H1 (cell line): ENCODE measurements around the gene HIP1. TPM values are rescaled to one million over a fixed set of nuclear protein-coding genes. Genes with fewer than 3 reads are reported as not detected.

Experiments
- CTCF ChIA-PET: fragments of 300-600 bp; sonication (Branson Sonifier 250); formaldehyde crosslinking; loops from one replicate; lab custom pipeline; 2021; ENCODE audit not compliant: partially characterized antibody; lab: Charles Lee
- POLR2A ChIA-PET: fragments of 300-600 bp; sonication (Branson Sonifier 250); formaldehyde crosslinking; loops from one replicate; lab custom pipeline; 2021; ENCODE audit warnings: inconsistent platforms; ENCODE audit not compliant: partially characterized antibody; lab: Charles Lee
- DNase-seq, 2 experiments: peaks; one replicate each; pipeline versions ENCODE4 v3.0.0 to v3.0.0-alpha.2; 2010 to 2022; ENCODE audit warnings: low spot score in 2 of 2, low read depth in 1 of 2, mixed read lengths in 1 of 2
- FAIRE-seq: peaks from 2 replicates; lab custom pipeline; 2011; peaks lifted over from hg19 to GRCh38; lab: Jason Lieb, UNC
- H2AFZ ChIP-seq: 2 replicates; pipeline ENCODE4 v1.8.1; 2012; ENCODE audit warnings: low read length, inconsistent platforms
- H2AK5ac ChIP-seq: 2 replicates; pipeline ENCODE4 v1.6.1; 2013; ENCODE audit warnings: low read depth, low read length
- H2BK120ac ChIP-seq: replicated peaks from 2 replicates; pipeline ENCODE3; 2013; ENCODE audit warnings: low read depth, low read length, inconsistent platforms
- H2BK12ac ChIP-seq: 2 replicates; pipeline ENCODE4 v1.6.1; 2013; ENCODE audit warnings: low read depth, low read length
- H2BK15ac ChIP-seq: 2 replicates; pipeline ENCODE4 v1.6.1; 2013; ENCODE audit warnings: low read length
- H2BK20ac ChIP-seq: 2 replicates; pipeline ENCODE4 v1.6.1; 2013; ENCODE audit warnings: low read length
- H2BK5ac ChIP-seq: 2 replicates; pipeline ENCODE4 v1.6.1; 2013; ENCODE audit warnings: low read depth, low read length
- H3K14ac ChIP-seq: 2 replicates; pipeline ENCODE4 v1.6.1; 2013; ENCODE audit warnings: inconsistent platforms; ENCODE audit not compliant: insufficient read length
- H3K18ac ChIP-seq: 2 replicates; pipeline ENCODE4 v1.6.1; 2013; ENCODE audit warnings: low read length; ENCODE audit errors: extremely low read depth
- H3K23ac ChIP-seq: 2 replicates; pipeline ENCODE4 v1.6.1; 2013; ENCODE audit warnings: inconsistent platforms; ENCODE audit not compliant: insufficient read length
- H3K23me2 ChIP-seq: 2 replicates; pipeline ENCODE4 v1.6.1; 2013; ENCODE audit warnings: low read depth, low read length
- H3K27ac ChIP-seq: 2 replicates; pipeline ENCODE4 v1.6.1; 2011; ENCODE audit warnings: low read depth, low read length, inconsistent platforms
- H3K27me3 ChIP-seq, 4 experiments: replicated peaks in 1 of 4; 1 replicate in 1 of 4; 2 replicates in 3 of 4; pipeline versions ENCODE4 v1.6.1 to v1.8.1; 2011 to 2013; ENCODE audit warnings: low read length in 3 of 4, mild to moderate bottlenecking in 3 of 4, inconsistent platforms in 2 of 4, mixed read lengths in 2 of 4, moderate library complexity in 1 of 4; ENCODE audit not compliant: control insufficient read depth in 3 of 4, insufficient read depth in 3 of 4; ENCODE audit errors: extremely low read depth in 1 of 4
- H3K36me3 ChIP-seq, 4 experiments: 2 replicates each; pipeline versions ENCODE4 v1.6.1 to v1.8.1; 2011 to 2013; ENCODE audit warnings: mild to moderate bottlenecking in 4 of 4, low read length in 3 of 4, moderate library complexity in 2 of 4, control low read depth in 1 of 4, inconsistent platforms in 1 of 4; ENCODE audit not compliant: insufficient read depth in 4 of 4, control insufficient read depth in 2 of 4
- H3K4ac ChIP-seq: replicated peaks from 2 replicates; pipeline ENCODE3; 2013; ENCODE audit warnings: low read length, low read depth, mixed read lengths, inconsistent platforms; ENCODE audit not compliant: insufficient read length
- H3K4me1 ChIP-seq, 4 experiments: replicated peaks in 1 of 4; 1 replicate in 1 of 4; 2 replicates in 3 of 4; pipeline versions ENCODE4 v1.6.1 to v1.8.1; 2011 to 2013; ENCODE audit warnings: low read length in 3 of 4, inconsistent platforms in 2 of 4, mixed read lengths in 1 of 4; ENCODE audit not compliant: insufficient read depth in 4 of 4, control insufficient read depth in 3 of 4
- H3K4me2 ChIP-seq, 2 experiments: 2 replicates each; pipeline versions ENCODE4 v1.6.1 to v1.8.1; 2011 to 2013; ENCODE audit warnings: low read depth in 2 of 2, low read length in 2 of 2, control low read depth in 1 of 2, inconsistent platforms in 1 of 2, mild to moderate bottlenecking in 1 of 2; ENCODE audit not compliant: insufficient read depth in 1 of 2
- H3K4me3 ChIP-seq, 4 experiments: fragments of 200-600, 300-600 bp in 1 of 4; sonication (generic), shearing (Covaris generic), sonication (Bioruptor Twin) in 1 of 4; 2 replicates each; pipeline versions ENCODE4 v1.5.1 to v1.8.1; 2011 to 2016; ENCODE audit warnings: low read length in 4 of 4, low read depth in 3 of 4, control low read depth in 2 of 4, inconsistent platforms in 2 of 4, mild to moderate bottlenecking in 2 of 4, mixed read lengths in 1 of 4, moderate library complexity in 1 of 4; ENCODE audit not compliant: insufficient read depth in 2 of 4; ENCODE audit errors: extremely low read depth in 1 of 4
- H3K56ac ChIP-seq: replicated peaks from 2 replicates; pipeline ENCODE3; 2013; ENCODE audit warnings: low read depth, mild to moderate bottlenecking, mixed read lengths, low read length, inconsistent platforms; ENCODE audit not compliant: insufficient read length
- H3K79me1 ChIP-seq: 2 replicates; pipeline ENCODE4 v1.6.1; 2013; ENCODE audit warnings: low read depth, low read length, control low read depth
- H3K79me2 ChIP-seq, 2 experiments: 2 replicates each; pipeline versions ENCODE4 v1.6.1 to v1.8.1; 2012 to 2013; ENCODE audit warnings: low read length in 2 of 2, mild to moderate bottlenecking in 2 of 2, inconsistent platforms in 1 of 2; ENCODE audit not compliant: insufficient read depth in 2 of 2, control insufficient read depth in 1 of 2
- H3K9ac ChIP-seq, 4 experiments: replicated peaks in 1 of 4; 1 replicate in 1 of 4; 2 replicates in 3 of 4; pipeline versions ENCODE4 v1.6.1 to v1.8.1; 2011 to 2013; ENCODE audit warnings: low read depth in 3 of 4, low read length in 3 of 4, control low read depth in 2 of 4, mild to moderate bottlenecking in 2 of 4, moderate library complexity in 2 of 4, inconsistent platforms in 1 of 4; ENCODE audit errors: extremely low read depth in 1 of 4
- H3K9me3 ChIP-seq, 2 experiments: 2 replicates each; pipeline versions ENCODE4 v1.6.1 to v1.8.1; 2012 to 2013; ENCODE audit warnings: mild to moderate bottlenecking in 2 of 2, moderate library complexity in 2 of 2, control low read depth in 1 of 2, inconsistent platforms in 1 of 2, low read depth in 1 of 2, low read length in 1 of 2, mixed read lengths in 1 of 2; ENCODE audit not compliant: insufficient read depth in 2 of 2
- H4K20me1 ChIP-seq, 2 experiments: replicated peaks in 1 of 2; 2 replicates each; pipeline versions ENCODE3 to v1.8.1; 2011 to 2013; ENCODE audit warnings: inconsistent platforms in 2 of 2, low read length in 2 of 2, mild to moderate bottlenecking in 1 of 2; ENCODE audit not compliant: insufficient read depth in 2 of 2, control insufficient read depth in 1 of 2
- H4K5ac ChIP-seq: 2 replicates; pipeline ENCODE4 v1.6.1; 2013; ENCODE audit warnings: low read length, low read depth, mixed read lengths, inconsistent platforms; ENCODE audit not compliant: insufficient read length
- H4K8ac ChIP-seq: 2 replicates; pipeline ENCODE4 v1.8.0; 2013; ENCODE audit warnings: mild to moderate bottlenecking, moderate library complexity, low read length, inconsistent platforms; ENCODE audit not compliant: insufficient read depth; ENCODE audit errors: extremely low read depth
- H4K91ac ChIP-seq: replicated peaks from 2 replicates; pipeline ENCODE3; 2013; ENCODE audit warnings: low read length, mixed read lengths, inconsistent platforms; ENCODE audit not compliant: insufficient read length
- POLR2A ChIP-seq, 2 experiments: IDR thresholded peaks; 1 replicate in 1 of 2; 2 replicates in 1 of 2; pipeline ENCODE4 v1.6.1; 2011; ENCODE audit warnings: low read depth in 2 of 2, low read length in 2 of 2, mild to moderate bottlenecking in 2 of 2; ENCODE audit errors: control extremely low read depth in 1 of 2
- RAD21 ChIP-seq, 2 experiments: IDR thresholded peaks in 1 of 2; conservative IDR thresholded peaks in 1 of 2; 2 replicates each; pipeline ENCODE4 v1.6.1; 2011; ENCODE audit warnings: low read depth in 2 of 2, low read length in 2 of 2, improper control_type of control experiment in 1 of 2, inconsistent platforms in 1 of 2, mild to moderate bottlenecking in 1 of 2, moderate library complexity in 1 of 2
- whole genome bisulfite sequencing, 2 experiments: shearing (Covaris generic) in 1 of 2; methylation state at CpG; one replicate each; pipeline versions ENCODE4 v1.1.6 to v1.1.7; 2013 to 2015; ENCODE audit warnings: low lambda C conversion rate in 2 of 2, mixed read lengths in 2 of 2, inconsistent platforms in 1 of 2, low coverage in 1 of 2, missing lambda C conversion rate in 1 of 2; ENCODE audit not compliant: insufficient replicate concordance in 2 of 2, insufficient coverage in 1 of 2, insufficient read length in 1 of 2; ENCODE audit errors: extremely low coverage in 1 of 2, missing lambda C conversion rate in 1 of 2; 5-methylcytosine and 5-hydroxymethylcytosine counted together
- polyA plus RNA-seq, 7 experiments: library from polyadenylated mRNA; depleted of rRNA in 3 of 7; stranded (reverse) in 5 of 7; unstranded in 2 of 7; fragments of >200 nt in 5 of 7; fragments of 200-250 nt in 2 of 7; gene quantifications; 1 replicate in 5 of 7; 2 replicates in 1 of 7; 4 replicates in 1 of 7; pipeline versions ENCODE4 v1.2.1 to v1.2.3, GENCODE V29; 2011 to 2013; ENCODE audit warnings: missing spikeins in 2 of 7, mixed read lengths in 2 of 7
- total RNA-seq: library from RNA; stranded (reverse); fragmentation: NEBNext Ultra II Directional; extraction: Animal tissue kit (Norgen Biotek cat#: 25700); gene quantifications from 2 replicates; pipeline ENCODE4 v1.2.1, GENCODE V29; 2021

HIP1 gene
- total and polyA plus RNA-seq, 2 of the 8 experiments (the other 6 are each of a cell fraction or from before 2014, with no cell fraction given) = 51.8 to 108 TPM

GRCh38 chr7:75711656-75712514 is 26.9 kb downstream of the HIP1 start:
- no peak overlapping the region for H3K4me3 ChIP-seq
- no peaks in the 10 kb centered on the region for H3K27me3 ChIP-seq
- no peak overlapping the region for H4K91ac ChIP-seq
- peaks cover 0 to 2% of the 10 kb centered on the region in 2 experiments for H4K20me1 ChIP-seq
- H2BK120ac ChIP-seq = no peak overlapping the region
- H3K14ac ChIP-seq = no peak overlapping the region
- no peak overlapping the region for H3K4ac ChIP-seq
- H2BK5ac ChIP-seq = no peak overlapping the region
- TF ChIP-seq RAD21 (IDR thresholded peaks at IDR 0.05 in 1 of 2, conservative IDR thresholded peaks at IDR 0.05 in 1 of 2; ENCODE audit: low read depth in 2 of 2, low read length in 2 of 2) (no peak), POLR2A (IDR thresholded peaks at IDR 0.05; ENCODE audit: control extremely low read depth in 1 of 2, low read depth in 2 of 2, low read length in 2 of 2) (no peak)
- DNase-seq (no peak), FAIRE-seq (no peak)
- H3K4me1 ChIP-seq = no peaks in the 10 kb centered on the region
- no peak overlapping the region for H2BK20ac ChIP-seq
- no peaks in the 10 kb centered on the region for H3K79me2 ChIP-seq
- H2AFZ ChIP-seq = no peak overlapping the region
- no peak overlapping the region for H3K27ac ChIP-seq
- no peak overlapping the region for H4K8ac ChIP-seq
- 84% methylated on average over 10 of the region's 10 CpGs; no CpG with 5 or more reads in 1 of the 2 experiments for WGBS, 2 experiments
- no peak overlapping the region for H2BK12ac ChIP-seq
- peaks cover 0 to 6% of the 10 kb centered on the region in 2 experiments; a peak in 1 of 4 replicates for H3K9me3 ChIP-seq
- ChIA-PET CTCF (interaction anchor here (0.6 to 2.5 kb wide), 8 partner anchors 8 to 466 kb away, joined by 3 to 10 read pairs (median 4); no protein-coding TSS in a partner anchor), POLR2A (interaction anchor here (0.6 kb wide), 1 partner anchor 73 kb away, joined by 3 read pairs; no protein-coding TSS in a partner anchor)
- H3K4me2 ChIP-seq = no peak overlapping the region
- H2BK15ac ChIP-seq = no peak overlapping the region
- no peak overlapping the region for H2AK5ac ChIP-seq
- no peak overlapping the region for H3K23ac ChIP-seq
- H4K5ac ChIP-seq = no peak overlapping the region
- no peaks in the 10 kb centered on the region for H3K36me3 ChIP-seq
- H3K79me1 ChIP-seq = no peaks in the 10 kb centered on the region
- no peak overlapping the region for H3K56ac ChIP-seq
- no peak overlapping the region for H3K18ac ChIP-seq
- H3K9ac ChIP-seq = no peak overlapping the region
- no peaks in the 10 kb centered on the region; the same call in 1 of the 2 replicates for H3K23me2 ChIP-seq
